Subcutaneous adipose tissue (tissue), 4 donors: ENCODE measurements around the gene PLXNA4. TPM values are rescaled to one million over a fixed set of nuclear protein-coding genes. Genes with fewer than 3 reads are reported as not detected.

Experiments
- CTCF ChIP-seq: fragments of 450-650 bp; IDR thresholded peaks from one replicate; pipeline ENCODE4 v1.5.1; 2016; ENCODE audit warnings: low read depth, mild to moderate bottlenecking, control low read depth, antibody characterized with exemption, moderate library complexity
- total RNA-seq, 4 donors: library from RNA; depleted of rRNA; stranded (reverse); fragments of >200 nt; gene quantifications; one replicate each; pipeline ENCODE4 v1.1.0, GENCODE V29; 2016

Gene PLXNA4
- total RNA-seq, 4 donors from 2014 or later = 30.2 to 112 (median 54.6) TPM

GRCh38 chr7:132561763-132562162, 14.5 kb downstream of the PLXNA4 start:
- no peak for TF ChIP-seq CTCF

GRCh38 chr7:132560825-132561529, 15.3 kb downstream of the PLXNA4 start:
- TF ChIP-seq CTCF = no peak

- TF ChIP-seq CTCF = no peak
These were observed 16.2 kb downstream of the PLXNA4 start for GRCh38 chr7:132560105-132560504.

- TF ChIP-seq CTCF = no peak
These were observed 17.5 kb downstream of the PLXNA4 start for GRCh38 chr7:132558815-132559214.

GRCh38 chr7:132557489-132558044, 18.7 kb downstream of the PLXNA4 start:
- no peak for TF ChIP-seq CTCF

- no peak for TF ChIP-seq CTCF
These were observed 21.8 kb downstream of the PLXNA4 start for GRCh38 chr7:132554446-132554845.

GRCh38 chr7:132553031-132553430, 23.2 kb downstream of the PLXNA4 start:
- TF ChIP-seq CTCF = no peak
